HFF-Myc (cell line): ENCODE data around the gene MAP3K6.

Experiments used
- DNase-seq: peaks from one replicate; pipeline ENCODE4 v3.0.0-alpha.2; 2011; ENCODE audit warnings: low read depth; ENCODE audit errors: extremely low read depth
- H3K4me3 ChIP-seq: replicated peaks from 2 replicates; pipeline ENCODE4 v1.5.1; 2011; ENCODE audit warnings: low read depth, mild to moderate bottlenecking, control low read depth, low read length
- TF ChIP-seq, protein P1 (sequence below): IDR thresholded peaks from 2 replicates; pipeline ENCODE4 v1.5.1; 2012; ENCODE audit warnings: mild to moderate bottlenecking, low read depth, low read length, control low read depth; ENCODE audit errors: missing control alignments

Gene MAP3K6

DNA sequence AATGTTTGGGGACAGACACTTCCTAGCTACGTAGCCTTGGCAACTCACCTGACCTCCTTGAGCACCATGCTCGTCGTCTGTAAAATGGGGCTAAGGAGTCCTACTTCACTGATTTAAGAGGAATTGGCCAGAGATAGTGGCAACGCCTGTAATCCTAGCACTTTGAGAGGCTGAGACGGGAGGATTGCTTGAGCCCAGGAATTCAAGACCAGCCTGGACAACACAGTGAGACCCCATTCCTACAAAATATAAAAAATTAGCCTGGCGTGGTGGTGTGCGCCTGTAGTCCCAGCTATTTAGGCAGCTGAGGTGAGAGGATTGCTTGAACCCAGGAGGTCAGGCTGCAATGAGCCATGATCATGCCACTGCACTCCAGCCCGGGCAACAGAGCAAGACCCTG lies 20.4 kb downstream of the MAP3K6 start:
- DNase-seq = no peak
- H3K4me3 ChIP-seq = no peak overlapping the region
- TF ChIP-seq, protein P1, sequence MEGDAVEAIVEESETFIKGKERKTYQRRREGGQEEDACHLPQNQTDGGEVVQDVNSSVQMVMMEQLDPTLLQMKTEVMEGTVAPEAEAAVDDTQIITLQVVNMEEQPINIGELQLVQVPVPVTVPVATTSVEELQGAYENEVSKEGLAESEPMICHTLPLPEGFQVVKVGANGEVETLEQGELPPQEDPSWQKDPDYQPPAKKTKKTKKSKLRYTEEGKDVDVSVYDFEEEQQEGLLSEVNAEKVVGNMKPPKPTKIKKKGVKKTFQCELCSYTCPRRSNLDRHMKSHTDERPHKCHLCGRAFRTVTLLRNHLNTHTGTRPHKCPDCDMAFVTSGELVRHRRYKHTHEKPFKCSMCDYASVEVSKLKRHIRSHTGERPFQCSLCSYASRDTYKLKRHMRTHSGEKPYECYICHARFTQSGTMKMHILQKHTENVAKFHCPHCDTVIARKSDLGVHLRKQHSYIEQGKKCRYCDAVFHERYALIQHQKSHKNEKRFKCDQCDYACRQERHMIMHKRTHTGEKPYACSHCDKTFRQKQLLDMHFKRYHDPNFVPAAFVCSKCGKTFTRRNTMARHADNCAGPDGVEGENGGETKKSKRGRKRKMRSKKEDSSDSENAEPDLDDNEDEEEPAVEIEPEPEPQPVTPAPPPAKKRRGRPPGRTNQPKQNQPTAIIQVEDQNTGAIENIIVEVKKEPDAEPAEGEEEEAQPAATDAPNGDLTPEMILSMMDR = no peak

DNA sequence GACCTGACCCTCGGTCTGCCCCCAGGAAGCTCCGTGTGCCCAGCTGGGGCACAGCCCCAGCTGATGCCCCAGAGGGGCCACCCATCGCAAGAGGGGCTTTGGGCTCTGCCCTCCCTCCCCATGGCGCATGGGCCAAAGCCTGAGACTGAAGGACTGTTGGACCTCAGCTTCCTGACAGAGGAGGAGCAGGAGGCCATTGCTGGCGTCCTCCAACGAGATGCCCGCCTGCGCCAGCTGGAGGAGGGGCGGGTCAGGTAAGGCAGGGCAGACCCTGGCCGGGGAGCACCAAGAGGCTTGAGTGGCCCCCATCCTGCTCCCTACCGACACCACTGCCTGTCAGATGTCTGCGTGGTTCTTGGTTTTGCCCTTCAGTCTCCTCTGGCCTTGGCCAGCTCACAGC lies 21.5 kb downstream of the MAP3K6 start:
- no peak overlapping the region for H3K4me3 ChIP-seq
- no peak for DNase-seq
- TF ChIP-seq, protein P1 = no peak

DNA sequence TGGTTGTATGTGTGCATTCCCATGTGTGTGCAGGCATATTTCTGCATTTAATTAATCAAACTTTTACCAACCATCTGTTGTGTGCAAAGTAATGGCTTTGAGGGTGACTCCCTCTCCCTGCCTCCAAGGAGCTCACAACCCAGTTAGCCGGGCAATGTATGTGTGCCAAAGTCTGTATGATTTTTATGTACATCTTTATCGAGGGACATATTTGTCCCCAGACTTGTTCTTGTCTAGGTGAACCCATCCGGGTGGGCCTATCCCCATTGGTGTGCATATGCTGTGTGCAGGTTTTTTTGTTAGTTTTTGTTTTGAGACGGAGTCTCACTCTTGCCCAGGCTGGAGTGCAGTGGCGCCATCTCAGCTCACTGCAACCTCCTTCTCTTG lies 23.1 kb downstream of the MAP3K6 start:
- no peak for DNase-seq
- TF ChIP-seq, protein P1 = no peak
- no peak overlapping the region for H3K4me3 ChIP-seq

DNA sequence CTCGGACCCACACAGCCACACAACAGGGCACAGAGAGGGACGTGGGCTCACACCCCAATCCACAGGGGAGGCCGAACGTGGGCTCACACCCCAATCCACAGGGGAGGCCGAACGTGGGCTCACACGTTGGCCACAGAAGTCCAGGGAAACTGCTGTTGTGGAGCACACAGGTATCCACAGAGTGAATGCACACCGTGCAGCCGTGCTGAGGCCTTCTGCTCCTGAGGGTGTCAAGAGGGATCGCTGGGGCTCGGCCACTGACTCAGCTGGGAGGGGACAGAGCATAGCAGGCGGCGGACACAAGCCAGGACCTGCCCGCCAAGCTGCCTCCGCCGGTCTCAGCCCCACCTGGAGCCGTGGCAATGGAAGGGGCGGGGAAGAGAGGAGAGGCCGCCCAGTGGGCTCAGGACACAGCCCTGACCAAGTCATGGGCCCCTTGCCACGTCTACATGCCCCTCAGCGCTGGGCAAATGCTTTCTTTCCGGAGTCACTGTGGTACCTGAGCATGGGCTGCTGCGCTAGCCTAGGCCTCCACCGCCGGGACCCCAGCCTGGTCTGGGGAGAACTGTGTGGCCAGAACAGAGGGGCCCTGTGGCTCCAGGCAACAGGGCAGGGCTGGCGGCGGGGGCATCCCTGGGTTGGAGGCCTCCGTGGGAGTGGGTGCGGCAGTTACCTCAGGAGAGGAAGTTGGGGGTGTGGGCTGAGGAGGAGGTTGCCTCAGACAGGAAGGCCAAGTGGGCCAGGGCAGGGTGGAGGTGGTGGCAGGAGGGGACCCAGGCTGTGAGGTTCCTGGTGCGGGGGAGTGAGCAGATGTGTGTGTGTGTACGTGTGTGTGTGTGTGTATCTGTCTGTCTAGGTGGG lies 23.8 kb downstream of the MAP3K6 start:
- TF ChIP-seq, protein P1 = no peak
- H3K4me3 ChIP-seq = no peak overlapping the region
- DNase-seq = no peak

DNA sequence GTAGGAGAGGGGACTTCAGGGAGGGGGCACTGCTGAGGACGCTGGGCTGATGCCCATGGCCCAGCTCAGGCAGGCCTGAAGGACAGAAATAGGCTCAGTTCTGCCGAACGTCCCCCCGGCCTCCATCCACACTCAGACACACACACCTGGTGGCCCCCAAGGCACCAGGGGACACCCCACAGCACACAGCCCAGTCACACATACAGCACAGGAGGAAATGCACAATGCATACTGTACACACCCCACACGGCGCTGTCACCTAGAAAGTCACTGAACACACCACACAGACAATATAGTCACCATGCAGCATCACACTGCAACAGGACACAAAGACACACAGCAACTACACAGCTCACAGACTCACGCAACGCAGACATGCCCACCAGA lies 24.4 kb downstream of the MAP3K6 start:
- TF ChIP-seq, protein P1 = no peak
- DNase-seq = no peak
- H3K4me3 ChIP-seq = peak overlapping the region; percentile 27

DNA sequence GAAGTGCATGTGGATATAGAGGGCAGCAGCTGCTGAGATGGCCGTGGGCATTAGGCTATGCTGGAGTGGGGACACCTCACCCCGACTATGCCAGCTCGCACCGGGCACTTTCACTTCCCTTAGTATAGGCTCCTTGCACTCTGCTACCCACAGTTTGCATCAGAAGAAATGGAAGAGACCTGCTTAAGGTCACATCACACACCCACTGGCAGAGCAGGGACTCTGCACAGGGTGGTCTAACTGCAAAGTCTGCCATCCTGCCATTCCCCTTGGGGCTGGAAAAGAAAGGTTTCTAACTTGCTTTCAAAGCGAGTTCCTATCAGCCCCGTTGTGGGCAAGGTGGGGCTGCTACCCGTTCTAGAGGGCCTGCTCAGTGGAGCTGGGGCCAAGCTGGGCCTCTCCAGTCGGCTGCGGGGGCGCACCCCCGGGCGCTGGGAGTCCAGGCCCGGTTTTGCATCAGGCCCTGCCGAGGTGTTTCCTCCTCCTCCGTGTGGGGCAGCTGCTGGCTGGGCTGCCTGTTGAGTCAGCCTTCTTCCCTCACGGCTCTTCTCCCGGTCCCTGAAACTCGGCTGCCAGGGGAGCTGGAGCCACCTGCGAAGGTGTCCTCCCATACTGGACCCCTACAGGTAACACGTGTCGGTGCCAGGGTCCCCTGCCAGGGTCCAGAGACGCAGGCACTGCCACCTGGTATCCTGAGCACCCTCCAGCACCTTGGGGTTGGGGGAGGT lies 25.1 kb downstream of the MAP3K6 start, which contains the start of gene SYTL1:
TSS of gene SYTL1 (plus strand) at position 498 of the 728 bp plus-strand sequence. CDS start 3,313 bp downstream, outside the sequence.
- no peak for DNase-seq
- TF ChIP-seq, protein P1 = no peak
- H3K4me3 ChIP-seq = peak within 1 kb of the TSS; percentile 27
